ENCODE measurements around the gene PREX1. TPM values are rescaled to one million over a fixed set of nuclear protein-coding genes. Genes with fewer than 3 reads are reported as not detected.

PREX1 gene
- total RNA-seq, 3 donors from 2014 or later: 53.1 to 84.2 (median 65.1) TPM

- no peaks in the 10 kb centered on the region for H3K9me3 ChIP-seq
- TF ChIP-seq POLR2AphosphoS5 (IDR thresholded peaks at IDR 0.05) (no peak), POLR2A (IDR thresholded peaks at IDR 0.05) (no peak), CTCF (IDR thresholded peaks at IDR 0.05) (no peak)
- no peak overlapping the region for H3K4me3 ChIP-seq
- no peaks in the 10 kb centered on the region for H3K4me1 ChIP-seq
- DNase-seq (ENCODE audit: low spot score in 2 of 2): no peak
- no peaks in the 10 kb centered on the region for H3K36me3 ChIP-seq
- intact Hi-C loops (cut with DNase I; ENCODE audit: low total_unique reads): no loop called here
- H3K27ac ChIP-seq: no peak overlapping the region
- peaks cover 0 to 4% of the 10 kb centered on the region in 2 donors for H3K27me3 ChIP-seq
Measured at GRCh38 chr20:48603819-48604405, 223.9 kb downstream of the PREX1 start.

- Histone ChIP-seq H3K36me3 (no peaks in the 10 kb centered on the region), H3K4me1 (no peaks in the 10 kb centered on the region), H3K4me3 (no peak overlapping the region), H3K27me3 (peaks cover 0 to 4% of the 10 kb centered on the region in 2 donors), H3K9me3 (no peaks in the 10 kb centered on the region), H3K27ac (no peak overlapping the region)
- TF ChIP-seq POLR2A (IDR thresholded peaks at IDR 0.05) (no peak), POLR2AphosphoS5 (IDR thresholded peaks at IDR 0.05) (no peak), CTCF (IDR thresholded peaks at IDR 0.05) (no peak)
- DNase-seq (ENCODE audit: low spot score in 2 of 2): peak in 1 of 2 donors; percentile 39
- intact Hi-C loops (cut with DNase I; ENCODE audit: low total_unique reads): no loop called here
Measured at GRCh38 chr20:48603116-48603818, 224.5 kb downstream of the PREX1 start.

GRCh38 chr20:48601798-48602197 lies 226.0 kb downstream of the PREX1 start:
- intact Hi-C loops (cut with DNase I; ENCODE audit: low total_unique reads): no loop called here
- Histone ChIP-seq H3K4me3 (no peak overlapping the region), H3K4me1 (no peaks in the 10 kb centered on the region), H3K36me3 (no peaks in the 10 kb centered on the region), H3K27me3 (peaks cover 0 to 4% of the 10 kb centered on the region in 2 donors), H3K9me3 (no peaks in the 10 kb centered on the region), H3K27ac (no peak overlapping the region)
- DNase-seq (ENCODE audit: low spot score in 2 of 2): peak in 1 of 2 donors; percentile 27
- TF ChIP-seq POLR2AphosphoS5 (IDR thresholded peaks at IDR 0.05): no peak
- TF ChIP-seq POLR2A (IDR thresholded peaks at IDR 0.05): no peak

GRCh38 chr20:48600470-48600945 lies 227.3 kb downstream of the PREX1 start:
- Histone ChIP-seq H3K36me3 (no peaks in the 10 kb centered on the region), H3K27me3 (peaks cover 0 to 3% of the 10 kb centered on the region in 2 donors), H3K9me3 (no peaks in the 10 kb centered on the region), H3K4me1 (no peaks in the 10 kb centered on the region), H3K27ac (no peak overlapping the region), H3K4me3 (no peak overlapping the region)
- intact Hi-C loops (cut with DNase I; ENCODE audit: low total_unique reads): no loop called here
- TF ChIP-seq POLR2A (IDR thresholded peaks at IDR 0.05): no peak
- no peak for TF ChIP-seq CTCF (IDR thresholded peaks at IDR 0.05)
- no peak for TF ChIP-seq POLR2AphosphoS5 (IDR thresholded peaks at IDR 0.05)
- DNase-seq (ENCODE audit: low spot score in 2 of 2): peak in 1 of 2 donors; percentile 3

GRCh38 chr20:48599748-48600469 lies 227.9 kb downstream of the PREX1 start:
- Histone ChIP-seq H3K27ac (no peak overlapping the region), H3K4me3 (no peak overlapping the region), H3K27me3 (no peaks in the 10 kb centered on the region), H3K9me3 (no peaks in the 10 kb centered on the region), H3K36me3 (no peaks in the 10 kb centered on the region), H3K4me1 (no peaks in the 10 kb centered on the region)
- TF ChIP-seq POLR2AphosphoS5 (IDR thresholded peaks at IDR 0.05) (no peak), CTCF (IDR thresholded peaks at IDR 0.05) (no peak), POLR2A (IDR thresholded peaks at IDR 0.05) (no peak)
- DNase-seq (ENCODE audit: low spot score in 2 of 2): peak in 1 of 2 donors; percentile 25
- intact Hi-C loops (cut with DNase I; ENCODE audit: low total_unique reads): no loop called here
